MM.1S (cell line): ENCODE measurements around the gene LMNB1.

ENCODE experiments used
- DNase-seq: peaks from one replicate; pipeline ENCODE4 v3.0.0-alpha.2; 2015
- H2AFZ ChIP-seq: fragments of 300-600 bp; sonication (generic); 2 replicates; pipeline ENCODE4 v1.6.0; 2016; ENCODE audit warnings: antibody characterized with exemption, low read length
- H3F3A ChIP-seq: fragments of 300-600 bp; sonication (generic); 2 replicates; pipeline ENCODE4 v1.6.1; 2016; ENCODE audit warnings: mild to moderate bottlenecking, antibody characterized with exemption, low read length, moderate library complexity, mixed read lengths; ENCODE audit not compliant: insufficient read depth
- H3K27ac ChIP-seq: fragments of 300-600 bp; sonication (generic); 2 replicates; pipeline ENCODE4 v1.5.1; 2016; ENCODE audit warnings: mild to moderate bottlenecking, low read length
- H3K27me3 ChIP-seq: fragments of 300-600 bp; sonication (generic); replicated peaks from 2 replicates; pipeline ENCODE4 v1.6.0; 2016; ENCODE audit warnings: low read length; ENCODE audit not compliant: insufficient read depth
- H3K36me3 ChIP-seq: fragments of 300-600 bp; sonication (generic); replicated peaks from 2 replicates; pipeline ENCODE4 v1.6.1; 2016; ENCODE audit warnings: mild to moderate bottlenecking, low read length, mixed read lengths; ENCODE audit not compliant: insufficient read depth
- H3K4me1 ChIP-seq: fragments of 300-600 bp; sonication (generic); 2 replicates; pipeline ENCODE4 v1.6.1; 2016; ENCODE audit warnings: low read length, mixed read lengths
- H3K4me2 ChIP-seq: fragments of 300-600 bp; sonication (generic); 2 replicates; pipeline ENCODE4 v1.6.0; 2016; ENCODE audit warnings: low read depth, low read length
- H3K4me3 ChIP-seq: fragments of 300-600 bp; sonication (generic); 2 replicates; pipeline ENCODE4 v1.5.1; 2016; ENCODE audit warnings: low read length, mixed read lengths
- H3K79me2 ChIP-seq: fragments of 300-600 bp; sonication (generic); 2 replicates; pipeline ENCODE4 v1.6.1; 2016; ENCODE audit warnings: mixed run types, low read length, mixed read lengths
- H3K9ac ChIP-seq: fragments of 300-600 bp; sonication (generic); 2 replicates; pipeline ENCODE4 v1.6.1; 2016; ENCODE audit warnings: low read length, mixed read lengths
- H3K9me2 ChIP-seq: fragments of 300-600 bp; sonication (generic); replicated peaks from 2 replicates; pipeline ENCODE4 v1.6.1; 2016; ENCODE audit warnings: mild to moderate bottlenecking, low read length, mixed read lengths; ENCODE audit not compliant: insufficient read depth
- H3K9me3 ChIP-seq: fragments of 300-600 bp; sonication (generic); replicated peaks from 2 replicates; pipeline ENCODE4 v1.6.1; 2016; ENCODE audit warnings: mild to moderate bottlenecking, low read length, mixed read lengths; ENCODE audit not compliant: insufficient read depth
- H4K20me1 ChIP-seq: fragments of 300-600 bp; sonication (generic); 2 replicates; pipeline ENCODE4 v1.6.1; 2016; ENCODE audit warnings: mild to moderate bottlenecking, low read length, moderate library complexity, mixed read lengths; ENCODE audit not compliant: insufficient read depth
- EZH2 ChIP-seq: fragments of 300-600 bp; sonication (generic); optimal IDR thresholded peaks from 2 replicates; pipeline ENCODE3; 2017; ENCODE audit warnings: low read depth, mild to moderate bottlenecking, antibody characterized with exemption, low read length, mixed read lengths
- EZH2phosphoT487 ChIP-seq: fragments of 300-600 bp; sonication (generic); IDR thresholded peaks from 2 replicates; pipeline ENCODE4 v1.6.1; 2018; ENCODE audit warnings: antibody characterized with exemption, low read length
- TF ChIP-seq, protein P1 (sequence below): fragments of 300-600 bp; sonication (generic); IDR thresholded peaks from 2 replicates; pipeline ENCODE4 v1.5.1; 2016; ENCODE audit warnings: antibody characterized with exemption, low read length, mixed read lengths

LMNB1 gene

DNA sequence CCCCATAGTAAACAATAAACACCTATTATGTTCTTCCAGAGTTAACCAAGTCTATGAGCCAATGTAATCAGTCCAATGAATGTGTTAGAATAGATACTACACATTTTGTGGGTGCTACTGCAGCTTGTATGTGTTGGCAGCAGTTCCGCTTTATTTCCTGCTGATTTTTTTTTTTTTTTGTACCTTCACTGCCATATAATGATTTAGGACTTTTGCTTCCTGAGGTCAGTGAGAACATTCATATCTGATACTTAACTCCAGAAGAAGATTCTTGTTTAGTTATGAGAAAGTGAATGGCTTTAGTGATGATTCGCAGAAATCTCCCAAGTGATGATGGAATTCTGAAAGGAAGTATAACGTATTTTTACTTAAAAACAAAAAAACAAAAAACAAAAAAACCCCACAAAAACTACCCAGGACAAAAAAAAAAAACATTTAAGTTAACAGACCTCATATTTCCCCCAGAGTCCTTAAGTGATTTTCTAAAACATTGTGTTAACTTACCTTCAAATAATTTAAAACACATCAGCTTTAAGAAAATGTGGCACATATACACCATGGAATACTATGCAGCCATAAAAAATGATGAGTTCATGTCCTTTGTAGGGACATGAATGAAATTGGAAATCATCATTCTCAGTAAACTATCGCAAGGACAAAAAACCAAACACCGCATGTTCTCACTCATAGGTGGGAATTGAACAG is 24.7 kb upstream of the LMNB1 start:
- no peaks in the 10 kb centered on the region for H3K79me2 ChIP-seq
- 0 out of 2 replicates have a peak, but pooled peaks cover 6% of the 10 kb centered on the region for H3K4me1 ChIP-seq
- no peaks in the 10 kb centered on the region for H4K20me1 ChIP-seq
- no peak overlapping the region for H2AFZ ChIP-seq
- no peak overlapping the region for H3K4me3 ChIP-seq
- H3K27ac ChIP-seq: no peak overlapping the region
- TF ChIP-seq EZH2: no peak
- TF ChIP-seq EZH2phosphoT487: no peak
- TF ChIP-seq, protein P1, sequence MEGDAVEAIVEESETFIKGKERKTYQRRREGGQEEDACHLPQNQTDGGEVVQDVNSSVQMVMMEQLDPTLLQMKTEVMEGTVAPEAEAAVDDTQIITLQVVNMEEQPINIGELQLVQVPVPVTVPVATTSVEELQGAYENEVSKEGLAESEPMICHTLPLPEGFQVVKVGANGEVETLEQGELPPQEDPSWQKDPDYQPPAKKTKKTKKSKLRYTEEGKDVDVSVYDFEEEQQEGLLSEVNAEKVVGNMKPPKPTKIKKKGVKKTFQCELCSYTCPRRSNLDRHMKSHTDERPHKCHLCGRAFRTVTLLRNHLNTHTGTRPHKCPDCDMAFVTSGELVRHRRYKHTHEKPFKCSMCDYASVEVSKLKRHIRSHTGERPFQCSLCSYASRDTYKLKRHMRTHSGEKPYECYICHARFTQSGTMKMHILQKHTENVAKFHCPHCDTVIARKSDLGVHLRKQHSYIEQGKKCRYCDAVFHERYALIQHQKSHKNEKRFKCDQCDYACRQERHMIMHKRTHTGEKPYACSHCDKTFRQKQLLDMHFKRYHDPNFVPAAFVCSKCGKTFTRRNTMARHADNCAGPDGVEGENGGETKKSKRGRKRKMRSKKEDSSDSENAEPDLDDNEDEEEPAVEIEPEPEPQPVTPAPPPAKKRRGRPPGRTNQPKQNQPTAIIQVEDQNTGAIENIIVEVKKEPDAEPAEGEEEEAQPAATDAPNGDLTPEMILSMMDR: no peak
- no peak overlapping the region for H3K4me2 ChIP-seq
- peaks cover 14% of the 10 kb centered on the region for H3F3A ChIP-seq
- H3K36me3 ChIP-seq: no peaks in the 10 kb centered on the region
- H3K9me3 ChIP-seq: no peaks in the 10 kb centered on the region
- no peaks in the 10 kb centered on the region for H3K27me3 ChIP-seq
- H3K9me2 ChIP-seq: no peaks in the 10 kb centered on the region
- no peak for DNase-seq
- no peak overlapping the region for H3K9ac ChIP-seq

DNA sequence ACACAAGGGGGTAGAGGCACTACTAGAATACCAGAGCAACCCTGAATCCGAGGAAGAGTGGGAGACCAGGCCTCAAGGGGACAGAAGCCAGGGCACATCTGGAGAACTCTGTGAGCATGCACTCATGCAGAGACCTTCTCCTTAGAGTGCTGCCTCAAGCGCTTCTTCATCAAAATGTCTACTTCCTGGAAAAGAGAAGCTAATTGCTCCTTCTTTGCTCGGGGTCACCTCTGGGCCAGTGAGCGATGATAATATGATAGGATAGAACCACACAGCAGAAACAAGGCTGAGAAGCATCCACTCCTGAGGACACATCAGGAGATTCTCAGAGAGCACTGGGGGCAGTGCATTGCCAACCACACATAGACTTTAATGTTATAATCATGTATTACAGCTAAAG is 23.7 kb upstream of the LMNB1 start:
- DNase-seq: no peak
- H3K9me2 ChIP-seq: no peaks in the 10 kb centered on the region
- H2AFZ ChIP-seq: no peak overlapping the region
- no peak overlapping the region for H3K9ac ChIP-seq
- H3K27ac ChIP-seq: no peak overlapping the region
- no peaks in the 10 kb centered on the region for H3K79me2 ChIP-seq
- no peaks in the 10 kb centered on the region for H3K36me3 ChIP-seq
- no peak overlapping the region for H3K4me2 ChIP-seq
- no peaks in the 10 kb centered on the region for H4K20me1 ChIP-seq
- peaks cover 10% of the 10 kb centered on the region for H3F3A ChIP-seq
- H3K9me3 ChIP-seq: no peaks in the 10 kb centered on the region
- peaks cover 9% of the 10 kb centered on the region for H3K4me1 ChIP-seq
- no peak overlapping the region for H3K4me3 ChIP-seq
- no peaks in the 10 kb centered on the region for H3K27me3 ChIP-seq
- TF ChIP-seq EZH2: no peak
- no peak for TF ChIP-seq EZH2phosphoT487
- TF ChIP-seq, protein P1: no peak

DNA sequence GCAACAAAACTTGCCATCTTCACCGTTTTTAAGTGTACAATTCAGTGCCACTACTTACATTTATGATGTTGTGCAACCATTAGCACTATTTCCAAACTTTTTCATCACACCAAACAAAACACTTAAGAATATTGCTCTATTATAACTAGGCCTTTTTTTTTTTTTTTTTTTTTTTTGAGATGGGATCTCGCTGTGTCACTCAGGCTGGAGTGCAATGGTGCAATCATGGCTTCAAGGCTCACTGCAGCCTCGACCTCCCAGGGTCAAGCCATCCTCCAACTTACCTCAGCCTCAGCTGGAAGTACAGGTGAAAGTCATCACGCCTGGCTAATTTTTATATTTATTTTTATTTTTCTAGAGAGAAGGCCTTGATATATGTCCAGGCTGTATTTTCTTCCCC is 22.3 kb upstream of the LMNB1 start:
- Histone ChIP-seq H2AFZ (no peak overlapping the region), H3K27me3 (no peaks in the 10 kb centered on the region), H3K9me3 (no peaks in the 10 kb centered on the region), H4K20me1 (no peaks in the 10 kb centered on the region), H3K36me3 (no peaks in the 10 kb centered on the region), H3K79me2 (no peaks in the 10 kb centered on the region), H3K9me2 (no peaks in the 10 kb centered on the region), H3K4me1 (peaks cover 10% of the 10 kb centered on the region), H3K27ac (no peak overlapping the region), H3F3A (peaks cover 8% of the 10 kb centered on the region), H3K4me3 (no peak overlapping the region), H3K4me2 (no peak overlapping the region), H3K9ac (no peak overlapping the region)
- TF ChIP-seq EZH2 (no peak), EZH2phosphoT487 (no peak)
- TF ChIP-seq, protein P1: no peak
- no peak for DNase-seq
